CD4-positive, CD25-positive, alpha-beta regulatory T cell (primary cell): Measurements from ENCODE around the gene EIF1AX. TPM values are rescaled to one million over a fixed set of nuclear protein-coding genes. Genes with fewer than 3 reads are reported as not detected.
"Not testable (repeated sequence)": the region's sequence is repeated elsewhere in the genome, so short reads cannot be mapped to it uniquely, and the experiment has no call there.

Source experiments
- ATAC-seq, 2 donors: fragments of 150-1000 bp; cut with Tn5 transposase; one replicate each; pipeline ENCODE4 v1.10.0; 2021; ENCODE audit warnings: low read depth in 2 of 2, moderate number of reproducible peaks in 2 of 2, moderate library complexity in 1 of 2
- DNase-seq, 3 donors: peaks; one replicate each; pipeline versions ENCODE4 v3.0.0 to v3.0.0-alpha.2; 2012 to 2022; ENCODE audit warnings: mixed read lengths in 1 of 3
- H3K27ac ChIP-seq: one replicate; pipeline ENCODE4 v1.7.0; 2013; ENCODE audit warnings: mild to moderate bottlenecking, low read length; ENCODE audit not compliant: insufficient read depth, poor library complexity, severe bottlenecking
- H3K27me3 ChIP-seq: one replicate; pipeline ENCODE4 v1.7.0; 2013; ENCODE audit warnings: low read length; ENCODE audit not compliant: control insufficient read depth, insufficient read depth
- H3K36me3 ChIP-seq: one replicate; pipeline ENCODE4 v1.7.0; 2013; ENCODE audit warnings: mild to moderate bottlenecking, low read length, moderate library complexity; ENCODE audit not compliant: control insufficient read depth, insufficient read depth
- H3K4me1 ChIP-seq: 2 replicates; pipeline ENCODE4 v1.7.0; 2013; ENCODE audit warnings: mild to moderate bottlenecking, low read length; ENCODE audit not compliant: insufficient read depth, control insufficient read depth, poor library complexity, severe bottlenecking
- H3K4me3 ChIP-seq: one replicate; pipeline ENCODE4 v1.7.0; 2013; ENCODE audit warnings: low read depth, mild to moderate bottlenecking, low read length, moderate library complexity
- H3K9me3 ChIP-seq, 2 experiments: 1 replicate in 1 of 2; 2 replicates in 1 of 2; pipeline ENCODE4 v1.7.0; 2013; ENCODE audit warnings: low read length in 2 of 2, mild to moderate bottlenecking in 1 of 2, moderate library complexity in 1 of 2; ENCODE audit not compliant: control insufficient read depth in 2 of 2
- H3K27ac Mint-ChIP-seq, 3 donors: one replicate each; pipeline ENCODE4 v1.8.0; 2020 to 2022; ENCODE audit warnings: mild to moderate bottlenecking in 3 of 3, mixed read lengths in 3 of 3, moderate library complexity in 2 of 3
- H3K27me3 Mint-ChIP-seq: one replicate; pipeline ENCODE4 v1.8.0; 2022; ENCODE audit warnings: mild to moderate bottlenecking, mixed read lengths
- H3K36me3 Mint-ChIP-seq: one replicate; pipeline ENCODE4 v1.8.0; 2020; ENCODE audit warnings: mixed read lengths
- H3K4me1 Mint-ChIP-seq, 4 donors: one replicate each; pipeline ENCODE4 v1.8.0; 2020 to 2022; ENCODE audit warnings: mixed read lengths in 4 of 4, mild to moderate bottlenecking in 1 of 4
- H3K4me3 Mint-ChIP-seq, 4 donors: one replicate each; pipeline ENCODE4 v1.8.0; 2020 to 2022; ENCODE audit warnings: mild to moderate bottlenecking in 4 of 4, mixed read lengths in 4 of 4, moderate library complexity in 3 of 4
- H3K9me3 Mint-ChIP-seq, 7 donors: one replicate each; pipeline ENCODE4 v1.8.0; 2020 to 2022; ENCODE audit warnings: mixed read lengths in 7 of 7, mild to moderate bottlenecking in 3 of 7, moderate library complexity in 2 of 7
- polyA plus RNA-seq, 4 donors: library from polyadenylated mRNA; unstranded; fragments of 300-500 nt; fragmentation: Illumina TruSeq; gene quantifications; one replicate each; pipeline ENCODE4 v1.2.3, GENCODE V29; 2021
- total RNA-seq: library from RNA; stranded (reverse); gene quantifications from one replicate; pipeline ENCODE4 v1.2.3, GENCODE V29; 2022

The EIF1AX gene
- total and polyA plus RNA-seq, 5 donors from 2014 or later: 40.9 to 81.1 (median 74.7) TPM

DNA sequence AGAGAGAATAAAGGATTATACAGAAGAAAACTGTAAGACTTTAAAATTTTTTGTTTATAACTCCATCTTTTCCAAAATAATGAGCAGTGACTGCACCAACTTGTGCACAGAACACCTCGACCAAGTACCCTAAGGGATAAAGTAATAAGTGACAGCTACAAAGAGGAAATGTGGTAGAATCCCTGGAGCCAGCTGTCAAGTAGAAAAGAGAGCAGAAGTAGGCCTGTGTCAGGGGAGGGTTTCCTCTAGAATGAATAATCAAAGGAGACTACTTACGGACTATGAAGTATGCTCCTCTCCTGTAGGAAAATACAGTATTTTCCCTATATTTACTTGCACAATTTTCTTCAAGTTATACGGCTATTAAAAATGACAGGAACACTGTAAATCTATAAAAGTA is 1.2 kb downstream of the EIF1AX start:
- H3K4me3 Mint-ChIP-seq: peak overlapping the region; percentile 92 to 94 (median 94)
- H3K27me3 ChIP-seq: no peaks in the 10 kb centered on the region
- peak overlapping the region; percentile 96 for H3K4me3 ChIP-seq
- peak overlapping the region; percentile 63 to 97 (median 97) for H3K27ac Mint-ChIP-seq
- no peaks in the 10 kb centered on the region for H3K9me3 Mint-ChIP-seq
- peaks cover 18 to 52% (median 29%) of the 10 kb centered on the region in 4 donors for H3K4me1 Mint-ChIP-seq
- H3K36me3 Mint-ChIP-seq: peaks cover 24% of the 10 kb centered on the region
- DNase-seq: peak in 1 of 3 donors; percentile 22
- peaks cover 21% of the 10 kb centered on the region for H3K4me1 ChIP-seq
- peak overlapping the region; percentile 79 for H3K27ac ChIP-seq
- H3K27me3 Mint-ChIP-seq: no peaks in the 10 kb centered on the region
- no peaks in the 10 kb centered on the region for H3K9me3 ChIP-seq
- ATAC-seq: no peak
- H3K36me3 ChIP-seq: peaks cover 22% of the 10 kb centered on the region

DNA sequence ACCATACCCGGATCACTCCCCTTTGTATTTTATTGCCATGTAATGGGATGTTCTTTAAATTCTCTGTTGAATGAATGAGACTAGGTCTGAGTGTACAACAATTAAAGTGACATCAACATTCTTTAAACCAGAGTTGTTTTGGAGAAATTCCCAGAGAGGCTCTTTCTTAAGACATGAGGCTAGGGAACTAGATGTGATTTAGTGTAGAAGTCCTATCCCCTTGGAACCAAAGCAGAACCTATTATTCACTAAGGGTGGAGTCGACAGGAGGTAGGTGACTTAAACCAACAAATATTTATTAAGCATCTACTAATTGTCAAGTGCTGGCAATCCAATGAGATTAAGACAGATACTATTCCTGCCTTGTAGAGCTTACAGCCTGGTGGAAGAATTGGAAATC is 1.7 kb downstream of the EIF1AX start:
- H3K27me3 ChIP-seq: no peaks in the 10 kb centered on the region
- H3K9me3 ChIP-seq: no peaks in the 10 kb centered on the region
- peak overlapping the region; percentile 92 to 94 (median 94) for H3K4me3 Mint-ChIP-seq
- H3K27ac Mint-ChIP-seq: peak overlapping the region; percentile 11 to 97 (median 97)
- no peaks in the 10 kb centered on the region for H3K9me3 Mint-ChIP-seq
- H3K4me1 ChIP-seq: peaks cover 21% of the 10 kb centered on the region
- no peaks in the 10 kb centered on the region for H3K27me3 Mint-ChIP-seq
- H3K36me3 Mint-ChIP-seq: peaks cover 27% of the 10 kb centered on the region
- ATAC-seq (no peak), DNase-seq (no peak)
- peak overlapping the region; percentile 96 for H3K4me3 ChIP-seq
- H3K4me1 Mint-ChIP-seq: peaks cover 18 to 57% (median 30%) of the 10 kb centered on the region in 4 donors
- H3K27ac ChIP-seq: no peak overlapping the region
- H3K36me3 ChIP-seq: peaks cover 27% of the 10 kb centered on the region

DNA sequence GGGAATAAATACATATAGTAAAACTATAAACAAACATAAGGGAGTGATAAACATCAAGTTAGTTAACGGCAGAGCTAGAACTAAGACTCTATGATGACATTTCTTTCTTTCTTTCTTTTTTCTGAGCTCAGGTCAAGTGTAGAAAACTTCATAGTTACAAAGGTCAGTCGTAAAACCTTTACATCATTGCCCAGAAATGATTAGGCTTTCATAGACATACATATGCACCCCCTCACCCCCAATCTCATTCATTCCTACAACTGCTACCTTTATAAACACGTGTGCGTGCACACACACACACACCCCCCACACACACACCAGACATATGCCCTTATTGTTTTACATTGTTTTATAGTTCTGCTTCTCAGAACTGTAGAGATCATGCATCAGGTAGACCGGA is 5.7 kb downstream of the EIF1AX start:
- Mint-ChIP-seq H3K9me3 (no peaks in the 10 kb centered on the region), H3K4me3 (peak overlapping the region in 1 of 4 donors; percentile 27)

DNA sequence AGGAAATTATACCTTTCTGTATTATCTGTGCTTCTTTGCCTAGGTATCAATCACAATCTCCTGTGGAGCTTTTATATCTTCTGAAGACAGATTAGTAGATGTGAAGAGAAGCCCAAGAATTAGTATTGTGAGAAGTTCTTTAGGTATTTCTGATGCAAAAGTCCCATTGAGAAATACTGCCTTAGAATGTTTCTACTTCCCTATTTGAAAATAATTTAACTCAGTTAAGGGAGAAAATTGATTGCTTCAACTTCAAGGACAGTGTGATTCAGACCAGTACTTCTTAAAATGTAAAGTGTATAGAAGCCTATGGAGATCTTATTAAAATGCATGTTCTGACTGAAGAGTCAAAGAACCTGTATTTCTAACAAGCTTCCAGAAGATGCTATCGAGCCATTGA is 9.0 kb downstream of the EIF1AX start:
- Mint-ChIP-seq H3K4me1 (peaks cover 9 to 40% (median 21%) of the 10 kb centered on the region in 4 donors), H3K27me3 (no peaks in the 10 kb centered on the region), H3K27ac (peak overlapping the region in 2 of 3 donors; percentile 6 to 65), H3K9me3 (no peaks in the 10 kb centered on the region), H3K36me3 (peaks cover 43% of the 10 kb centered on the region), H3K4me3 (peak overlapping the region in 1 of 4 donors; percentile 19)
- no peak overlapping the region for H3K27ac ChIP-seq
- ATAC-seq (no peak), DNase-seq (no peak)
- H3K27me3 ChIP-seq: no peaks in the 10 kb centered on the region
- H3K36me3 ChIP-seq: peaks cover 74% of the 10 kb centered on the region
- H3K4me1 ChIP-seq: no peaks in the 10 kb centered on the region
- no peak overlapping the region for H3K4me3 ChIP-seq
- no peaks in the 10 kb centered on the region for H3K9me3 ChIP-seq

More for the DNA sequence above, 5.7 kb downstream of the EIF1AX start:
- DNase-seq: no peak
- Histone ChIP-seq H3K27ac (no peak overlapping the region), H3K9me3 (no peaks in the 10 kb centered on the region), H3K4me1 (peaks cover 21% of the 10 kb centered on the region), H3K27me3 (no peaks in the 10 kb centered on the region), H3K36me3 (peaks cover 60% of the 10 kb centered on the region), H3K4me3 (no peak overlapping the region)
- Mint-ChIP-seq H3K36me3 (peaks cover 33% of the 10 kb centered on the region), H3K4me1 (peaks cover 18 to 63% (median 34%) of the 10 kb centered on the region in 4 donors), H3K27ac (peak overlapping the region in 2 of 3 donors; percentile 9 to 42), H3K27me3 (no peaks in the 10 kb centered on the region)
- ATAC-seq: no peak

DNA sequence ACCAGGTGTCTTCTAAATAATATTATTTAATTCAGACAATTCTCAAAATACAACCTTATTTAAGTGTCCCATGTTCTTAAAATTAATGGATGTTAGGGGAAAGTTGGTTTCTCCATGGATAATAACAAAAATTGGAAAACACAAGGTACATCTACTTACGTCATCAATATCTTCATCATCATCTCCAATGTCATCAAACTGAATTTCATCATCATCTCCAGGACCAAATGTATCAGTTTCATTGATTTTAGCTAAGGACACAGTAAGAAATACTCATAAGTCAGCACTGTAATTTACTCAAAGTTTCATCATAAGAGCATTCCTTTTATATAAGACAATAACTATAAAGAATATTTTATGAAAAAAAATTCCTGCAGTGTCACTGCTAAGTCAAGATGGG is 11.3 kb downstream of the EIF1AX start:
- Mint-ChIP-seq H3K4me1 (peaks cover 0 to 19% (median 8%) of the 10 kb centered on the region in 4 donors), H3K4me3 (no peak overlapping the region), H3K27me3 (no peaks in the 10 kb centered on the region), H3K36me3 (peaks cover 27% of the 10 kb centered on the region), H3K9me3 (no peaks in the 10 kb centered on the region), H3K27ac (no peak overlapping the region)
- no peak for DNase-seq
- no peaks in the 10 kb centered on the region for H3K27me3 ChIP-seq
- ATAC-seq: no peak
- H3K27ac ChIP-seq: no peak overlapping the region
- H3K4me3 ChIP-seq: no peak overlapping the region
- no peaks in the 10 kb centered on the region for H3K9me3 ChIP-seq
- H3K36me3 ChIP-seq: peaks cover 56% of the 10 kb centered on the region
- no peaks in the 10 kb centered on the region for H3K4me1 ChIP-seq

DNA sequence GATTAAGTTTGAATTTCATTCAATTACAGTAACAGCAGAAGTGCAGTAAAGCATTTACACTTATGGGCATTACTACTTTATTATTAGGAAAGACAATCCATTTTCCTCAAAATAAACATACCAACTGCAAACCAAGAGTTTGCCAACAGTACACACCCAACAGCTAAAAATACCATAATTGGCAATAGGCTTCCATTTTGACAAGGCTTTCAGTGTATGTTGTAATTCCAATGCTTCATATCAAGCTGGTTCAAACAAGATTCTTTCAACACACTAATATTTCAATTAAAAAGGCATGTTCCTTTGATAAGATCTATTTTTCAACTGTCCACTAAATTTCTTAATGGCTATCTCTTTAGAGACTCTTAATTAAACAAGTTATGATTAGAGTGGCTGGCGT is 12.1 kb downstream of the EIF1AX start:
- no peak overlapping the region for H3K27ac Mint-ChIP-seq

DNA sequence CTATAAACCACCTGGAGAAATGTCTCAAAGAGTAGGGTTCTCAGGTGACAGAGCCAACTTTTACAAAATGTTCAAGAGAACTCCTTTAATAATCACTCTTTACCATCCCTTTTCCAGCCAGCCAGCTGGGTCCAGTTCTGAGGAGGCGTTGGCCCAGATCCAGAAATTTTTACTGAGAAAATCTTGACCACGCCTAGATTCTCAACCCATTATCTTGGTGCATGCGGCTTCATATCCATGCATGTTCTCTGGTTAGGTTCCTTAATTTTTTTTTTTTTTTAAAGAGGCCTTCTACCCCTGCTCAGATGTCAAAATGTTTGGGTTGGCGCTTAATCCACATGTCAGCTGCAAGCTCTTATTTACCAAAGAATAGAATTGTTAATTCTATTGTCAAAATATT is 13.0 kb downstream of the EIF1AX start:
- Mint-ChIP-seq H3K4me1 (peaks cover 0 to 15% (median 7%) of the 10 kb centered on the region in 4 donors), H3K36me3 (peaks cover 24% of the 10 kb centered on the region), H3K4me3 (no peak overlapping the region), H3K9me3 (no peaks in the 10 kb centered on the region), H3K27ac (peak overlapping the region in 2 of 3 donors; percentile 17 to 43), H3K27me3 (no peaks in the 10 kb centered on the region)
- Histone ChIP-seq H3K9me3 (no peaks in the 10 kb centered on the region), H3K27ac (no peak overlapping the region), H3K27me3 (no peaks in the 10 kb centered on the region), H3K4me3 (no peak overlapping the region), H3K4me1 (no peaks in the 10 kb centered on the region), H3K36me3 (peaks cover 49% of the 10 kb centered on the region)
- ATAC-seq (no peak), DNase-seq (no peak)

More for the DNA sequence above, 12.1 kb downstream of the EIF1AX start:
- no peaks in the 10 kb centered on the region for H3K9me3 Mint-ChIP-seq
- no peak overlapping the region for H3K4me3 ChIP-seq
- H3K36me3 ChIP-seq: peaks cover 51% of the 10 kb centered on the region
- no peaks in the 10 kb centered on the region for H3K27me3 Mint-ChIP-seq
- H3K27ac ChIP-seq: no peak overlapping the region
- DNase-seq (no peak), ATAC-seq (no peak)
- H3K4me1 ChIP-seq: no peaks in the 10 kb centered on the region
- peaks cover 0 to 16% (median 7%) of the 10 kb centered on the region in 4 donors for H3K4me1 Mint-ChIP-seq
- no peaks in the 10 kb centered on the region for H3K9me3 ChIP-seq
- H3K4me3 Mint-ChIP-seq: no peak overlapping the region
- no peaks in the 10 kb centered on the region for H3K27me3 ChIP-seq
- H3K36me3 Mint-ChIP-seq: peaks cover 24% of the 10 kb centered on the region

DNA sequence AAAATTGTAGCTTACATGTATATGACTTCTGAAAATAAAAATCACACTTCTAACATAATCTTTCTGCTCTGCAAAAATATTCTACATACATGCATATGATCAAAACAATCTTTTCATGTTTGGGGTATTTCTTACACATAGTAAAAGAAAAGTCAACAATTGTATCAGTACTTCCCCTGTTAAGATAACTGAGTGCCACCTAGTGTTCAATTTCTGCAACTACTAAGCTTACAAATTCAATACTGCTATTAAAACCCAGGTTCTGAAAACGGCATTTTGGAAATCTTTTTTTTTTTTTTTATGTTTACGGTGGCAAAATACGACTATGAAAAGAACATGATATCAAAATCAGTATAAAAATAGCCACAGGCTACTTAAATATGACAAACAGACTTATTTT is 14.2 kb downstream of the EIF1AX start:
- not testable (repeated sequence) for H3K9me3 Mint-ChIP-seq
- peaks cover 20% of the 10 kb centered on the region for H3K36me3 Mint-ChIP-seq

More for the DNA sequence above, 14.2 kb downstream of the EIF1AX start:
- not testable (repeated sequence) for H3K4me3 Mint-ChIP-seq, H3K4me1 ChIP-seq, H3K27me3 Mint-ChIP-seq, H3K4me3 ChIP-seq, H3K27ac ChIP-seq, H3K27ac Mint-ChIP-seq, H3K9me3 ChIP-seq, H3K27me3 ChIP-seq
- H3K36me3 ChIP-seq: peaks cover 38% of the 10 kb centered on the region
- DNase-seq (peak in 1 of 3 donors; percentile 28), ATAC-seq (peak; percentile 53 to 56)
- H3K4me1 Mint-ChIP-seq: peaks cover 0 to 13% (median 1%) of the 10 kb centered on the region in 4 donors
